Stomach (tissue), 4 donors: Measurements from ENCODE around the gene RBP7.

Experiments
- EP300 ChIP-seq: sonication (generic); formaldehyde crosslinking; IDR thresholded peaks from one replicate; pipeline ENCODE4 v1.6.1; 2017; ENCODE audit warnings: antibody characterized with exemption
- POLR2A ChIP-seq, 4 donors: fragments of 450-650 bp; IDR thresholded peaks; one replicate each; pipeline ENCODE4 v1.6.1; 2016; ENCODE audit warnings: antibody characterized with exemption in 4 of 4, control low read depth in 2 of 4, mild to moderate bottlenecking in 1 of 4, moderate library complexity in 1 of 4
- TF ChIP-seq, protein P1 (sequence below), 7 experiments: fragments of 450-650 bp in 4 of 7; fragments of 200-600 bp in 3 of 7; sonication (generic) in 3 of 7; IDR thresholded peaks; one replicate each; pipeline ENCODE4 v1.5.1; 2016 to 2019; ENCODE audit warnings: antibody characterized with exemption in 7 of 7, control low read depth in 2 of 7, mild to moderate bottlenecking in 1 of 7

- TF ChIP-seq, protein P1, sequence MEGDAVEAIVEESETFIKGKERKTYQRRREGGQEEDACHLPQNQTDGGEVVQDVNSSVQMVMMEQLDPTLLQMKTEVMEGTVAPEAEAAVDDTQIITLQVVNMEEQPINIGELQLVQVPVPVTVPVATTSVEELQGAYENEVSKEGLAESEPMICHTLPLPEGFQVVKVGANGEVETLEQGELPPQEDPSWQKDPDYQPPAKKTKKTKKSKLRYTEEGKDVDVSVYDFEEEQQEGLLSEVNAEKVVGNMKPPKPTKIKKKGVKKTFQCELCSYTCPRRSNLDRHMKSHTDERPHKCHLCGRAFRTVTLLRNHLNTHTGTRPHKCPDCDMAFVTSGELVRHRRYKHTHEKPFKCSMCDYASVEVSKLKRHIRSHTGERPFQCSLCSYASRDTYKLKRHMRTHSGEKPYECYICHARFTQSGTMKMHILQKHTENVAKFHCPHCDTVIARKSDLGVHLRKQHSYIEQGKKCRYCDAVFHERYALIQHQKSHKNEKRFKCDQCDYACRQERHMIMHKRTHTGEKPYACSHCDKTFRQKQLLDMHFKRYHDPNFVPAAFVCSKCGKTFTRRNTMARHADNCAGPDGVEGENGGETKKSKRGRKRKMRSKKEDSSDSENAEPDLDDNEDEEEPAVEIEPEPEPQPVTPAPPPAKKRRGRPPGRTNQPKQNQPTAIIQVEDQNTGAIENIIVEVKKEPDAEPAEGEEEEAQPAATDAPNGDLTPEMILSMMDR (IDR thresholded peaks at IDR 0.05), result no peak
- TF ChIP-seq EP300 (no peak), POLR2A (IDR thresholded peaks at IDR 0.05) (no peak)
Observed at GRCh38 chr1:10065344-10065685, 68.3 kb downstream of the RBP7 start.
